ENCODE results near the gene MYO5B.
A peak's percentile ranks its signal among the peaks of the same experiment; 100 is the strongest.

MYO5B gene

GRCh38 chr18:49874238-49874637 lies 320.7 kb downstream of the MYO5B start:
- DNase-seq: no peak

GRCh38 chr18:49869354-49869753 lies 325.6 kb downstream of the MYO5B start:
- DNase-seq: no peak

GRCh38 chr18:49866680-49867079 lies 328.3 kb downstream of the MYO5B start:
- DNase-seq: no peak

- no peak for DNase-seq
Observed at GRCh38 chr18:49865401-49865800, 329.5 kb downstream of the MYO5B start.

- no peak for DNase-seq
Observed at GRCh38 chr18:49863769-49864621, 331.0 kb downstream of the MYO5B start.

- no peak for DNase-seq
Observed at GRCh38 chr18:49862656-49863385, 332.1 kb downstream of the MYO5B start.

- peak; percentile 30 for DNase-seq
Observed at GRCh38 chr18:49861659-49862058, 333.3 kb downstream of the MYO5B start.

GRCh38 chr18:49859725-49860124 lies 335.2 kb downstream of the MYO5B start:
- no peak for DNase-seq

- no peak for DNase-seq
Observed at GRCh38 chr18:49859021-49859359, 336.0 kb downstream of the MYO5B start.

- peak; percentile 79 for DNase-seq
Observed at GRCh38 chr18:49858309-49859020, 336.5 kb downstream of the MYO5B start.

GRCh38 chr18:49857708-49858107 lies 337.2 kb downstream of the MYO5B start:
- no peak for DNase-seq

- no peak for DNase-seq
Observed at GRCh38 chr18:49856496-49856895, 338.5 kb downstream of the MYO5B start.

- no peak for DNase-seq
Observed at GRCh38 chr18:49855711-49856415, 339.1 kb downstream of the MYO5B start.

GRCh38 chr18:49854681-49855080 lies 340.3 kb downstream of the MYO5B start:
- DNase-seq: no peak

- no peak for DNase-seq
Observed at GRCh38 chr18:49853436-49853835, 341.5 kb downstream of the MYO5B start.

- no peak for DNase-seq
Observed at GRCh38 chr18:49853011-49853410, 341.9 kb downstream of the MYO5B start.

- DNase-seq: no peak
Observed at GRCh38 chr18:49851624-49852023, 343.3 kb downstream of the MYO5B start.

GRCh38 chr18:49850636-49851035 lies 344.3 kb downstream of the MYO5B start:
- no peak for DNase-seq

GRCh38 chr18:49849331-49850217 lies 345.4 kb downstream of the MYO5B start:
- DNase-seq: no peak

- DNase-seq: no peak
Observed at GRCh38 chr18:49848115-49848514, 346.8 kb downstream of the MYO5B start.

GRCh38 chr18:49847524-49847923 lies 347.4 kb downstream of the MYO5B start:
- DNase-seq: no peak

Measured in OCI-M1 (cell line).